HG02973 (cell line): ENCODE results near the gene NBAS.
A peak's percentile ranks its signal among the peaks of the same experiment; 100 is the strongest.

Experiments
- ATAC-seq: cut with Tn5 transposase; IDR thresholded peaks from one replicate; pipeline ENCODE4 v1.9.1; 2021; ENCODE audit warnings: moderate library complexity; ENCODE audit not compliant: unreplicated experiment

The NBAS gene

GRCh38 chr2:15152382-15152781, 408.8 kb downstream of the NBAS start:
- ATAC-seq = no peak

- ATAC-seq = no peak
These were observed 412.1 kb downstream of the NBAS start for GRCh38 chr2:15149063-15149462.

- ATAC-seq = no peak
These were observed 413.5 kb downstream of the NBAS start for GRCh38 chr2:15147591-15147990.

- ATAC-seq = no peak
These were observed 414.2 kb downstream of the NBAS start for GRCh38 chr2:15146960-15147359.

GRCh38 chr2:15145919-15146318, 415.2 kb downstream of the NBAS start:
- no peak for ATAC-seq

GRCh38 chr2:15145046-15145817, 415.9 kb downstream of the NBAS start:
- no peak for ATAC-seq

- ATAC-seq = peak; percentile 100
These were observed 419.0 kb downstream of the NBAS start for GRCh38 chr2:15142069-15142689.

GRCh38 chr2:15141211-15141610, 419.9 kb downstream of the NBAS start:
- ATAC-seq = no peak

- no peak for ATAC-seq
These were observed 424.5 kb downstream of the NBAS start for GRCh38 chr2:15136639-15137038.

- no peak for ATAC-seq
These were observed 426.2 kb downstream of the NBAS start for GRCh38 chr2:15134957-15135356.

GRCh38 chr2:15133461-15133860, 427.7 kb downstream of the NBAS start:
- no peak for ATAC-seq

- ATAC-seq = no peak
These were observed 432.3 kb downstream of the NBAS start for GRCh38 chr2:15128846-15129245.

- no peak for ATAC-seq
These were observed 433.3 kb downstream of the NBAS start for GRCh38 chr2:15127876-15128275.

- no peak for ATAC-seq
These were observed 433.8 kb downstream of the NBAS start for GRCh38 chr2:15127301-15127700.

- ATAC-seq = no peak
These were observed 434.8 kb downstream of the NBAS start for GRCh38 chr2:15126373-15126772.

- ATAC-seq = no peak
These were observed 438.2 kb downstream of the NBAS start for GRCh38 chr2:15122915-15123314.

GRCh38 chr2:15120631-15121030, 440.5 kb downstream of the NBAS start:
- ATAC-seq = no peak

GRCh38 chr2:15119722-15120175, 441.4 kb downstream of the NBAS start:
- no peak for ATAC-seq

- no peak for ATAC-seq
These were observed 443.6 kb downstream of the NBAS start for GRCh38 chr2:15117409-15118050.
